DOHH2 (cell line): Measurements from ENCODE around the gene EGR2.

Experiments used
- H3F3A ChIP-seq: fragments of 200-600 bp; sonication (generic), shearing (Covaris generic); 2 replicates; pipeline ENCODE4 v1.6.0; 2016; ENCODE audit warnings: antibody characterized with exemption, mild to moderate bottlenecking; ENCODE audit not compliant: control insufficient read depth, insufficient read depth
- H3K27ac ChIP-seq: fragments of 200-600 bp; sonication (generic); 2 replicates; pipeline ENCODE4 v1.5.1; 2014; ENCODE audit warnings: low read depth, mild to moderate bottlenecking, low read length, moderate library complexity
- H3K27me3 ChIP-seq: fragments of 200-600 bp; sonication (generic); 2 replicates; pipeline ENCODE4 v1.6.1; 2014; ENCODE audit warnings: mild to moderate bottlenecking, low read length, mixed read lengths; ENCODE audit not compliant: control insufficient read depth
- H3K36me3 ChIP-seq: fragments of 200-600 bp; sonication (generic); 2 replicates; pipeline ENCODE4 v1.6.1; 2014; ENCODE audit warnings: mild to moderate bottlenecking, low read length, moderate library complexity, mixed read lengths; ENCODE audit not compliant: control insufficient read depth
- H3K4me1 ChIP-seq: fragments of 200-600 bp; sonication (generic); 2 replicates; pipeline ENCODE4 v1.6.1; 2014; ENCODE audit warnings: mild to moderate bottlenecking, low read length, mixed read lengths; ENCODE audit not compliant: control insufficient read depth
- H3K4me2 ChIP-seq: fragments of 200-600 bp; sonication (generic); 2 replicates; pipeline ENCODE4 v1.6.0; 2014; ENCODE audit warnings: mild to moderate bottlenecking, low read length, moderate library complexity
- H3K4me3 ChIP-seq: fragments of 200-600 bp; sonication (generic); 2 replicates; pipeline ENCODE4 v1.5.1; 2014; ENCODE audit warnings: mild to moderate bottlenecking, low read length, mixed read lengths
- H3K79me2 ChIP-seq: fragments of 200-600 bp; sonication (generic); 2 replicates; pipeline ENCODE4 v1.6.1; 2014; ENCODE audit warnings: mild to moderate bottlenecking, low read length, mixed read lengths; ENCODE audit not compliant: control insufficient read depth
- H3K9me2 ChIP-seq: fragments of 200-600 bp; sonication (generic); replicated peaks from 2 replicates; pipeline ENCODE4 v1.6.1; 2014; ENCODE audit warnings: mild to moderate bottlenecking, low read length, mixed read lengths; ENCODE audit not compliant: control insufficient read depth
- H3K9me3 ChIP-seq: fragments of 200-600 bp; sonication (generic); 2 replicates; pipeline ENCODE4 v1.6.1; 2014; ENCODE audit warnings: antibody characterized with exemption, low read length, mixed read lengths; ENCODE audit not compliant: control insufficient read depth, insufficient read depth
- H4K20me1 ChIP-seq: fragments of 200-600 bp; sonication (generic); 2 replicates; pipeline ENCODE4 v1.6.0; 2014; ENCODE audit warnings: low read depth, mild to moderate bottlenecking, antibody characterized with exemption, low read length, moderate library complexity; ENCODE audit not compliant: control insufficient read depth, insufficient read depth
- EZH2phosphoT487 ChIP-seq: fragments of 200-600 bp; sonication (generic); IDR thresholded peaks from 2 replicates; pipeline ENCODE4 v1.6.1; 2017; ENCODE audit warnings: borderline replicate concordance, mild to moderate bottlenecking, antibody characterized with exemption, low read length, moderate library complexity, mixed read lengths
- TF ChIP-seq, protein P1 (sequence below): fragments of 200-600 bp; sonication (generic); IDR thresholded peaks from one replicate; pipeline ENCODE4 v1.5.1; 2014; ENCODE audit warnings: antibody characterized with exemption, mild to moderate bottlenecking, low read depth, low read length; ENCODE audit not compliant: poor library complexity, severe bottlenecking

The EGR2 gene

GRCh38 chr10:62816331-62817120, at the start of gene EGR2:
Gene EGR2, minus strand, starts transcription at chr10:62816366. Its CDS starts 337 bp downstream, at chr10:62816029.
- H3K4me3 ChIP-seq, result peak within 1 kb of the TSS; percentile 78
- TF ChIP-seq EZH2phosphoT487, result no peak
- TF ChIP-seq, protein P1, sequence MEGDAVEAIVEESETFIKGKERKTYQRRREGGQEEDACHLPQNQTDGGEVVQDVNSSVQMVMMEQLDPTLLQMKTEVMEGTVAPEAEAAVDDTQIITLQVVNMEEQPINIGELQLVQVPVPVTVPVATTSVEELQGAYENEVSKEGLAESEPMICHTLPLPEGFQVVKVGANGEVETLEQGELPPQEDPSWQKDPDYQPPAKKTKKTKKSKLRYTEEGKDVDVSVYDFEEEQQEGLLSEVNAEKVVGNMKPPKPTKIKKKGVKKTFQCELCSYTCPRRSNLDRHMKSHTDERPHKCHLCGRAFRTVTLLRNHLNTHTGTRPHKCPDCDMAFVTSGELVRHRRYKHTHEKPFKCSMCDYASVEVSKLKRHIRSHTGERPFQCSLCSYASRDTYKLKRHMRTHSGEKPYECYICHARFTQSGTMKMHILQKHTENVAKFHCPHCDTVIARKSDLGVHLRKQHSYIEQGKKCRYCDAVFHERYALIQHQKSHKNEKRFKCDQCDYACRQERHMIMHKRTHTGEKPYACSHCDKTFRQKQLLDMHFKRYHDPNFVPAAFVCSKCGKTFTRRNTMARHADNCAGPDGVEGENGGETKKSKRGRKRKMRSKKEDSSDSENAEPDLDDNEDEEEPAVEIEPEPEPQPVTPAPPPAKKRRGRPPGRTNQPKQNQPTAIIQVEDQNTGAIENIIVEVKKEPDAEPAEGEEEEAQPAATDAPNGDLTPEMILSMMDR, result no peak
- H3K4me2 ChIP-seq, result peak within 1 kb of the TSS; percentile 98
- no peaks in the 10 kb centered on the region for H3K9me3 ChIP-seq
- H3K79me2 ChIP-seq, result no peaks in the 10 kb centered on the region
- peak within 1 kb of the TSS; percentile 77 for H3K27ac ChIP-seq
- H3K9me2 ChIP-seq, result no peaks in the 10 kb centered on the region
- H3K36me3 ChIP-seq, result no peaks in the 10 kb centered on the region
- peaks cover 30% of the 10 kb centered on the region for H3K4me1 ChIP-seq
- H3K27me3 ChIP-seq, result peaks cover 41% of the 10 kb centered on the region
- H3F3A ChIP-seq, result peaks cover 15% of the 10 kb centered on the region
- H4K20me1 ChIP-seq, result peaks cover 9% of the 10 kb centered on the region; the same call in 1 of the 2 replicates

DNA sequence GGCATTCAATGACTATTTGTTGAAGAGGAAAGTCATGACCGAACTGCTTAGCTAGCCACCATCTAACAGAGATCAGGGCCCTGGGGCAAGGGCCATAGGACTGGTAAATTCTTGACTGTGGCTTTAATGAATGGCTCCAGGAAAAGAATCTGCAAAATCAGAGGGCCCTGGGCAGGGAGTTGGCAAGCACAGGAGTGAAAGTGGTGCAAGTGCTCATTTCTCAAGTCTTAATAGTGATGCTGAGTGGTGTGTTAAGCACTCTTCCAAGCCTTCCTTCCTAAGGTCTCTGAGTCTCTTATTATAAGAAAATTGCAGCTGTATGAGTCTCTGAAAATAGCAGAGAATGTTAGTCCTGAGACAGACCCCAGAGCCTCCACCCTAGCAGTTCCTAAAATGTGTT, 46.3 kb upstream of the EGR2 start:
- Histone ChIP-seq H4K20me1 (no peaks in the 10 kb centered on the region), H3K9me2 (no peaks in the 10 kb centered on the region), H3K27ac (no peak overlapping the region), H3K4me1 (peaks cover 18% of the 10 kb centered on the region), H3F3A (no peaks in the 10 kb centered on the region), H3K9me3 (no peaks in the 10 kb centered on the region), H3K4me2 (no peak overlapping the region), H3K4me3 (no peak overlapping the region), H3K27me3 (no peaks in the 10 kb centered on the region), H3K79me2 (no peaks in the 10 kb centered on the region), H3K36me3 (no peaks in the 10 kb centered on the region)
- TF ChIP-seq, protein P1, result no peak
- TF ChIP-seq EZH2phosphoT487, result no peak

DNA sequence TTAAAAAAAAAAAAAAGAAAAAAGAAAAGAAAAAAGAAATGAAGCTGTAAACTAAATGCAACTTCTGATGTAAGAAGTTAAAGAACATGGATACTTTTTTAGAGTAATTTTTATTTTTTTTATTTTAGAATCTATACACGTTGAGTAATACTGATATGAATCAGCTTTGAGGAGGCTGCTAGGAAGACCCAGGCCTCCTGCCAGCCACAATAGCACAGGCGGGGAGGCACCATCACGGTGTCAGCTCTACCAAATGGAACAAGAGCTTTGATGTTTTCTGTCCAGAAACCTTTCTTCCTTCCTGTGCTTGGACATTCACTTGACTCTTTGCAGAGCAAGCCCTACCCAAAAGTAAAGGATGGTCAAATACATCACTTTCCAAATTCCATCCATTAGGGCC, 45.3 kb upstream of the EGR2 start:
- H3F3A ChIP-seq, result no peaks in the 10 kb centered on the region
- H3K36me3 ChIP-seq, result no peaks in the 10 kb centered on the region
- TF ChIP-seq, protein P1, result no peak
- TF ChIP-seq EZH2phosphoT487, result no peak
- no peaks in the 10 kb centered on the region for H3K79me2 ChIP-seq
- H3K4me2 ChIP-seq, result no peak overlapping the region
- H4K20me1 ChIP-seq, result no peaks in the 10 kb centered on the region
- no peaks in the 10 kb centered on the region for H3K9me3 ChIP-seq
- H3K4me1 ChIP-seq, result peaks cover 24% of the 10 kb centered on the region
- no peaks in the 10 kb centered on the region for H3K9me2 ChIP-seq
- H3K27me3 ChIP-seq, result no peaks in the 10 kb centered on the region
- H3K4me3 ChIP-seq, result no peak overlapping the region
- H3K27ac ChIP-seq, result no peak overlapping the region
